SK-MEL-5 (cell line): ENCODE data around the gene INSC. TPM values are rescaled to one million over a fixed set of nuclear protein-coding genes. Genes with fewer than 3 reads are reported as not detected.

Experiments
- DNase-seq: peaks from one replicate; pipeline ENCODE4 v3.0.0-alpha.2; 2016; ENCODE audit warnings: low read depth, low spot score
- in situ Hi-C: cut with HindIII; loops from 2 replicates; pipeline ENCODE4 v1.10.0; 2016; ENCODE audit warnings: low sequenced_read_pairs, high pct_unique_total_duplicates, low pct_unique_long_range_greater_than_20kb
- total RNA-seq: library from RNA; depleted of rRNA; stranded (reverse); fragments of >200 nt; shearing (Covaris generic); gene quantifications from 2 replicates; pipeline ENCODE4 v1.2.3, GENCODE V29; 2014

Gene INSC
- total RNA-seq, 1 experiment from 2014 or later = 0.87 TPM

- DNase-seq = no peak
- in situ Hi-C loops = no loop called here
Measured at GRCh38 chr11:15194671-15195415, 80.1 kb downstream of the INSC start.

- DNase-seq = no peak
- in situ Hi-C loops = no loop called here
Measured at GRCh38 chr11:15195454-15196200, 80.9 kb downstream of the INSC start.

- in situ Hi-C loops = no loop called here
- DNase-seq = no peak
Measured at GRCh38 chr11:15196704-15197103, 82.0 kb downstream of the INSC start.

GRCh38 chr11:15197696-15198095, 83.0 kb downstream of the INSC start:
- in situ Hi-C loops = no loop called here

GRCh38 chr11:15198284-15198683, 83.6 kb downstream of the INSC start:
- DNase-seq = no peak
- in situ Hi-C loops = no loop called here

More at GRCh38 chr11:15197696-15198095, 83.0 kb downstream of the INSC start:
- DNase-seq = no peak

GRCh38 chr11:15199693-15200092, 85.0 kb downstream of the INSC start:
- in situ Hi-C loops = no loop called here
- DNase-seq = peak; percentile 27

- in situ Hi-C loops = no loop called here
- DNase-seq = no peak
Measured at GRCh38 chr11:15200696-15201095, 86.0 kb downstream of the INSC start.

GRCh38 chr11:15201586-15201985, 86.9 kb downstream of the INSC start:
- no peak for DNase-seq
- in situ Hi-C loops = no loop called here

GRCh38 chr11:15202626-15203025, 87.9 kb downstream of the INSC start:
- DNase-seq = no peak
- in situ Hi-C loops = no loop called here

GRCh38 chr11:15204711-15205110, 90.0 kb downstream of the INSC start:
- in situ Hi-C loops = no loop called here
- no peak for DNase-seq

GRCh38 chr11:15206791-15207190, 92.1 kb downstream of the INSC start:
- in situ Hi-C loops = no loop called here

GRCh38 chr11:15208378-15209222, 93.9 kb downstream of the INSC start:
- in situ Hi-C loops = no loop called here
- peak; percentile 65 for DNase-seq

More at GRCh38 chr11:15206791-15207190, 92.1 kb downstream of the INSC start:
- no peak for DNase-seq

- in situ Hi-C loops = no loop called here
- DNase-seq = no peak
Measured at GRCh38 chr11:15212876-15213275, 98.2 kb downstream of the INSC start.

GRCh38 chr11:15213471-15214231, 98.9 kb downstream of the INSC start:
- in situ Hi-C loops = no loop called here
- peak; percentile 55 for DNase-seq

GRCh38 chr11:15215005-15215404, 100.3 kb downstream of the INSC start:
- DNase-seq = no peak
- in situ Hi-C loops = no loop called here

- in situ Hi-C loops = no loop called here
- DNase-seq = peak; percentile 15
Measured at GRCh38 chr11:15216678-15217077, 102.0 kb downstream of the INSC start.

GRCh38 chr11:15217416-15217815, 102.7 kb downstream of the INSC start:
- DNase-seq = no peak
- in situ Hi-C loops = no loop called here
